IPS DF 4.7 (cell line): ENCODE results near the gene NAA80.

Source experiments
- DNase-seq: peaks from one replicate; pipeline ENCODE4 v3.0.0-alpha.2; 2013; ENCODE audit warnings: low spot score; ENCODE audit errors: extremely low read depth

Gene NAA80

GRCh38 chr3:50330330-50330729, 31.1 kb upstream of the NAA80 start:
- DNase-seq = no peak

GRCh38 chr3:50327943-50328691, 28.9 kb upstream of the NAA80 start, which contains the start of gene TUSC2:
TSS of gene TUSC2 (minus strand) at chr3:50328223. CDS start at chr3:50328099, 124 bp downstream.
- no peak for DNase-seq

GRCh38 chr3:50327129-50327528, 27.9 kb upstream of the NAA80 start:
- no peak for DNase-seq

GRCh38 chr3:50326182-50326541, 27.0 kb upstream of the NAA80 start:
- no peak for DNase-seq

GRCh38 chr3:50325497-50326181, 26.4 kb upstream of the NAA80 start:
- no peak for DNase-seq

GRCh38 chr3:50325113-50325480, 25.9 kb upstream of the NAA80 start:
- DNase-seq = no peak

GRCh38 chr3:50324351-50325112, 25.3 kb upstream of the NAA80 start:
- no peak for DNase-seq

GRCh38 chr3:50323614-50324199, 24.5 kb upstream of the NAA80 start:
- no peak for DNase-seq

GRCh38 chr3:50323092-50323600, 23.9 kb upstream of the NAA80 start:
- no peak for DNase-seq

GRCh38 chr3:50322386-50323091, 23.3 kb upstream of the NAA80 start, which contains the start of gene HYAL2:
TSS of gene HYAL2 (minus strand) at chr3:50322745. CDS start at chr3:50320489, 2,256 bp downstream.
- no peak for DNase-seq

- no peak for DNase-seq
Observed at GRCh38 chr3:50322115-50322385, 22.8 kb upstream of the NAA80 start.

- no peak for DNase-seq
Observed at GRCh38 chr3:50321336-50322114, 22.3 kb upstream of the NAA80 start.

GRCh38 chr3:50320853-50321335, 21.7 kb upstream of the NAA80 start:
- no peak for DNase-seq

- no peak for DNase-seq
Observed at GRCh38 chr3:50319894-50320625, 20.9 kb upstream of the NAA80 start.

- DNase-seq = no peak
Observed at GRCh38 chr3:50319181-50319893, 20.1 kb upstream of the NAA80 start.

GRCh38 chr3:50318615-50319014, 19.4 kb upstream of the NAA80 start:
- no peak for DNase-seq

- DNase-seq = no peak
Observed at GRCh38 chr3:50318163-50318562, 19.0 kb upstream of the NAA80 start.

GRCh38 chr3:50317300-50317699, 18.1 kb upstream of the NAA80 start:
- DNase-seq = no peak
